ENCODE data around the gene ACOX3. TPM values are rescaled to one million over a fixed set of nuclear protein-coding genes. Genes with fewer than 3 reads are reported as not detected.
A peak's percentile ranks its signal among the peaks of the same experiment; 100 is the strongest.

Gene ACOX3
- polyA plus RNA-seq, 3 donors = 3.8 to 16.8 (median 13.3) TPM

DNA sequence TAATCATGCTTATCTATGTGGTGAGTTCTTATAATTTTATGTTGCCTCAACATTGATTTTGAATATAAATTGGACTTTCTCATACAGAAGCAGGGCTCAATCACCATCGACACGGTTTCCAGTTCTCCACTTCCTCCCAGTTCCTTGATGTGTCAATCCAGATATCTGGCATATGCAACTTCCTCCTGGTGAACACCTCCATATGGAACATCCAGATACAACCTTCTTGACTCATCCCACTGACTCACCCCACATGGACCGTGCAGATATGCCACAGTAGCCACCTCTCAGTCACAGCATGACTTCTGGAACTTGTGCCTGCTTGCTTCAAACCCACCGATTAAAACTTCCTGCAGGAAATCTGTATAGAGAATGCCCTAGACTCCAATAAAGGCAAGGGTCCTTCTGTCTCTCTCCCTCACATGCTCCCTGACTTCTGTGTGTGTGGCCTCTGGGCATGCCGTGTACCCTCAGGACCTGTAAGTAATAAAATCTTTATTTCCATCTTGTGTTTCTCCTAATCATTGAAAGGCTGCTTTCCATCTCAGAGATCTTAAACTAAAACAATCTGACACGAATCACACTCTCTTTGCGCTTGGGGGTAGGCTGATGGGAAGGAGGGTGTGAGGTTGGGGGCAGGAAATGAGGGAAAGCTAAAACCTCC, 104.0 kb downstream of the ACOX3 start:
- H3K79me2 ChIP-seq (ENCODE audit: insufficient read depth, low read length) = no peaks in the 10 kb centered on the region
- no peak overlapping the region for H3K27ac ChIP-seq (ENCODE audit: low read depth in 1 of 2, low read length in 2 of 2)
- no peaks in the 10 kb centered on the region for H4K20me1 ChIP-seq (ENCODE audit: insufficient read depth, low read length)
- no peaks in the 10 kb centered on the region for H3K27me3 ChIP-seq (ENCODE audit: control insufficient read depth in 2 of 2, insufficient read depth in 2 of 2, low read length in 2 of 2)
- TF ChIP-seq, protein P1, sequence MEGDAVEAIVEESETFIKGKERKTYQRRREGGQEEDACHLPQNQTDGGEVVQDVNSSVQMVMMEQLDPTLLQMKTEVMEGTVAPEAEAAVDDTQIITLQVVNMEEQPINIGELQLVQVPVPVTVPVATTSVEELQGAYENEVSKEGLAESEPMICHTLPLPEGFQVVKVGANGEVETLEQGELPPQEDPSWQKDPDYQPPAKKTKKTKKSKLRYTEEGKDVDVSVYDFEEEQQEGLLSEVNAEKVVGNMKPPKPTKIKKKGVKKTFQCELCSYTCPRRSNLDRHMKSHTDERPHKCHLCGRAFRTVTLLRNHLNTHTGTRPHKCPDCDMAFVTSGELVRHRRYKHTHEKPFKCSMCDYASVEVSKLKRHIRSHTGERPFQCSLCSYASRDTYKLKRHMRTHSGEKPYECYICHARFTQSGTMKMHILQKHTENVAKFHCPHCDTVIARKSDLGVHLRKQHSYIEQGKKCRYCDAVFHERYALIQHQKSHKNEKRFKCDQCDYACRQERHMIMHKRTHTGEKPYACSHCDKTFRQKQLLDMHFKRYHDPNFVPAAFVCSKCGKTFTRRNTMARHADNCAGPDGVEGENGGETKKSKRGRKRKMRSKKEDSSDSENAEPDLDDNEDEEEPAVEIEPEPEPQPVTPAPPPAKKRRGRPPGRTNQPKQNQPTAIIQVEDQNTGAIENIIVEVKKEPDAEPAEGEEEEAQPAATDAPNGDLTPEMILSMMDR (IDR thresholded peaks at IDR 0.05) = no peak
- H3K27ac Mint-ChIP-seq = peak overlapping the region in 1 of 7 donors; percentile 10
- H3K4me3 Mint-ChIP-seq = no peak overlapping the region
- H3K4me1 Mint-ChIP-seq = peaks cover 16% of the 10 kb centered on the region
- peaks cover 0 to 3% of the 10 kb centered on the region in 2 donors for H3K9me3 ChIP-seq (replicated peaks in 1 of 2; ENCODE audit: control insufficient read depth in 1 of 2, insufficient read depth in 1 of 2, low read length in 2 of 2)
- H3K36me3 Mint-ChIP-seq = no peaks in the 10 kb centered on the region
- H3K4me3 ChIP-seq (replicated peaks in 1 of 3; ENCODE audit: low read depth in 2 of 3, low read length in 3 of 3) = no peak overlapping the region
- peaks cover 5 to 16% (median 10%) of the 10 kb centered on the region in 7 donors for H3K9me3 Mint-ChIP-seq
- H3K36me3 ChIP-seq (replicated peaks in 1 of 2; ENCODE audit: control insufficient read depth in 1 of 2, insufficient read depth in 2 of 2, low read length in 2 of 2) = no peaks in the 10 kb centered on the region
- H3K9ac ChIP-seq (ENCODE audit: insufficient read depth, low read length, poor library complexity, severe bottlenecking) = no peak overlapping the region
- intact Hi-C loops (cut with micrococcal nuclease) = no loop called here
- H3K4me2 ChIP-seq (replicated peaks; ENCODE audit: extremely low read depth, low read length, poor library complexity, severe bottlenecking) = no peak overlapping the region
- peaks cover 0 to 6% of the 10 kb centered on the region in 2 donors for H3K4me1 ChIP-seq (ENCODE audit: control insufficient read depth in 1 of 2, insufficient read depth in 2 of 2, low read length in 2 of 2)
- DNase-seq = peak in 1 of 3 donors; percentile 55
- H3K27me3 Mint-ChIP-seq (ENCODE audit: low read depth in 3 of 3) = peaks cover 0 to under 1% (median 0%) of the 10 kb centered on the region in 3 donors
- no peak overlapping the region for H2AFZ ChIP-seq (ENCODE audit: insufficient read depth, low read depth, low read length, poor library complexity, severe bottlenecking)
- WGBS (ENCODE audit: insufficient coverage) = 44% methylated on average over 3 of the region's 7 CpGs

- H4K20me1 ChIP-seq (ENCODE audit: insufficient read depth, low read length) = no peaks in the 10 kb centered on the region
- Mint-ChIP-seq H3K27ac (no peak overlapping the region), H3K4me3 (no peak overlapping the region), H3K4me1 (peaks cover 16% of the 10 kb centered on the region), H3K36me3 (no peaks in the 10 kb centered on the region), H3K9me3 (peaks cover 5 to 16% (median 10%) of the 10 kb centered on the region in 7 donors), H3K27me3 (ENCODE audit: low read depth in 3 of 3) (peaks cover 0 to 2% (median 0%) of the 10 kb centered on the region in 3 donors)
- peaks cover 0 to 6% of the 10 kb centered on the region in 2 donors for H3K4me1 ChIP-seq (ENCODE audit: control insufficient read depth in 1 of 2, insufficient read depth in 2 of 2, low read length in 2 of 2)
- no peak overlapping the region for H3K27ac ChIP-seq (ENCODE audit: low read depth in 1 of 2, low read length in 2 of 2)
- H3K4me3 ChIP-seq (replicated peaks in 1 of 3; ENCODE audit: low read depth in 2 of 3, low read length in 3 of 3) = no peak overlapping the region
- H3K79me2 ChIP-seq (ENCODE audit: insufficient read depth, low read length) = no peaks in the 10 kb centered on the region
- no peak for DNase-seq
- H3K27me3 ChIP-seq (ENCODE audit: control insufficient read depth in 2 of 2, insufficient read depth in 2 of 2, low read length in 2 of 2) = no peaks in the 10 kb centered on the region
- intact Hi-C loops (cut with micrococcal nuclease) = no loop called here
- H2AFZ ChIP-seq (ENCODE audit: insufficient read depth, low read depth, low read length, poor library complexity, severe bottlenecking) = no peak overlapping the region
- no peak overlapping the region for H3K9ac ChIP-seq (ENCODE audit: insufficient read depth, low read length, poor library complexity, severe bottlenecking)
- WGBS (ENCODE audit: insufficient coverage) = no CpG with 5 or more reads among the region's 2 CpGs
- H3K9me3 ChIP-seq (replicated peaks in 1 of 2; ENCODE audit: control insufficient read depth in 1 of 2, insufficient read depth in 1 of 2, low read length in 2 of 2) = peaks cover 0 to 3% of the 10 kb centered on the region in 2 donors
- no peak overlapping the region for H3K4me2 ChIP-seq (replicated peaks; ENCODE audit: extremely low read depth, low read length, poor library complexity, severe bottlenecking)
- TF ChIP-seq, protein P1 (IDR thresholded peaks at IDR 0.05) = no peak
- no peaks in the 10 kb centered on the region for H3K36me3 ChIP-seq (replicated peaks in 1 of 2; ENCODE audit: control insufficient read depth in 1 of 2, insufficient read depth in 2 of 2, low read length in 2 of 2)
These were observed 104.7 kb downstream of the ACOX3 start for GRCh38 chr4:8335848-8336247.
